NCI-H128 (cell line): ENCODE data around the gene ARHGAP6.

Experiments used
- DNase-seq: peaks from one replicate; lab custom pipeline; 2025; ENCODE audit not compliant: unreplicated experiment; lab: John Stamatoyannopoulos, UW

Gene ARHGAP6

DNA sequence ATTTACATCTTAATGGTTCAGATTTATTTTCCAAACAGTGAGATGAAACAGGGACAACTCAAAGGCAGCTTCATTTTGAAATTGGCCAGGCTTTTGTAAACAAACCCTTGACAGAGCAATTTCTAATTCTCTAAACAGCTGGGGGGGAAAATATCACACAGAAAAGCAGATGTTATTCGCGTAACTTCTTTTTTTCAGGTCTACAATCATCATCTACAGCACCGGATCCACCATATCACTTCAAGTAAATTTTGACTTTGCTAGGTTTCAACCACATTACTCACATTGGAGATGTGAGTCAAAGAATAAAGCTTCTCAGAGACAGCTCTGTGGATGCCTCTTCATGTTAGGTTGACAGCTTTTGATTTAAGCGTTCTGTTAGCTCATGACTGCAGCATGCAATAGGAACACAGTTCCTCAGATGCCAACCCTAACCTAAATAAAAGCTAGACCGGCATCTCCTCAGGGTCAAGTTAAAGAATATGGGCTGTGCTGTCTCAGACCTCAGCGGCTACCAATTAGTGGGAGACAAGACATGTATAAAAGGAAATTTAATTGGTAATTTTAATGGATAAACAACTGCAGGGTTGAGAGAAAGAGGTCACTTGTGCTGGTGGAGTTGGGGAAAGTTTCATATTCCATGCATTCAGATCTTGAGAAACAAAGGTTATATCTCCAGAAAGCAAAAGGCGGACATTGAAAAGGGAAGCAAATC, 345.8 kb downstream of the ARHGAP6 start:
- no peak for DNase-seq

DNA sequence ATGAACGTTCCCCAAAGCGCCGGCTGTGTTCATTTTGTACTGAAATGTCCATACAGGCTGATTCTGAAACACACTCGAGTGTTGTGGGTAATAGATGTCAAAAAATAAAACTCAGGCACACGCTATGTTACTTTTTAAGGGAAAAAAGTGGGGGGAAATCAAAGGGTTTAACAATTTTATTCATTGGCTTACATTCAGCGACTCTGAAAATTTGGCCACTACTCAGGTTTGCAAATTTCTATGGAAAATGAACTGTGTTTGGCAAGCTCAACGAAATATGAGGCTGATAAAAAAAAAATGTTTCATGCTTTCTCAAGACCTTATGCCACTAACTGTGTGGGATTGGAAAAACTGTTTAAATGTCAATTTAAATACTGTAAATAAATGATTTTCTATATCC, 354.0 kb downstream of the ARHGAP6 start:
- no peak for DNase-seq

DNA sequence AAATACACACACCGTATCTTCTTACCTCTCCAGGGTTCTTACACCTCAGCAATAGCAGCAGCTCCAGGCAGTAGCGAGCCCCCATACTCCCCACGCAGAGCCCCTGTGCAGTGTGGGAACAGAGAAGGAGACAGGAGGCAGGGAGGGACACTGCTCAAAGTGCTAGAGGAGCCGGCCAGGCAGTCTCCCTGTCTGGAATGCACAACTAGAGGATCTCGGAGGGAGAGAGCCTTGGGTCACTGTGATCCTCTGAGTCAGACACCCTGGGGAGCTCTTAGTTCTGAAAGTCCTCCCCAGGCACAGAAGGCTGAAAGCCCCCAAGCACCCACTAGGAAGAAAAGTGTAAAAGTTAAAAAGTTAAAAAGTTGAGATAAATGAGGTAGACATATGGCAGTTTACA, 356.5 kb downstream of the ARHGAP6 start:
- DNase-seq = no peak

DNA sequence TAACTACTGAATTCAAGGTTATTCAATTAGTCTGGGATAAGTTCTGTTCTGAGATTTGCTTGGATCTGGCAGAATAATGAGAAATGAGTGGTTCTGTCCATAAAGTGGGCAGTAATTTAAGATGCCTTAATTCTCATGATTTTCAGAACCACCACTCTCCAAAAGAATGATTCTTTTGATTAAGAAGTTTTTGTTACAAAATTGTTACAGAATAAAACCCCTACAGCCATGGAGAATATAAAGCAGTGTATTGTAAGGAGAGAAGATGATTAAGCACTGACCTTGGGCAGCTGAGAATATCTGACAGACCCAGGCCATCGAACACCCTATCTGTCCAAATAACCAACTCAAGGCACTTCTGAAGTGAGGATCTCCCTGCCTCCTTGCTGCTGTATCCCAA, 360.1 kb downstream of the ARHGAP6 start:
- no peak for DNase-seq

DNA sequence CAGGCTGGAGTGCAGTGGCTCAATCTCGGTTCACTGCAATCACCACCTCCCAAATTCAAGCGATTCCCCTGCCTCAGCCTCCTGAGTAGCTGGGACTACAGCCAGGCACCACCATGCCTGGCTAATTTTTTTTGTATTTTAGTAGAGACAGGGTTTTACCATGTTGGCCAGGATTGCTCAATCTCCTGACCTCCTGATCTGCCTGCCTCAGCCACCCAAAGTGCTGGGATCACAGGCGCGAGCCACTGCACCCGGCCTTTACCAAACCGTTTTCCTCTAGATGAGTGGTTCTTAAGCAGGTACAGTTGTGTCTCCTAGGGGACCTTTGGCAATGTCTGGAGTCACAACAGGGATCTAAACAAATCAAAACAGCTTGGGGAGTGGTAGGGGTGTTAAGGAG, 360.9 kb downstream of the ARHGAP6 start:
- no peak for DNase-seq

DNA sequence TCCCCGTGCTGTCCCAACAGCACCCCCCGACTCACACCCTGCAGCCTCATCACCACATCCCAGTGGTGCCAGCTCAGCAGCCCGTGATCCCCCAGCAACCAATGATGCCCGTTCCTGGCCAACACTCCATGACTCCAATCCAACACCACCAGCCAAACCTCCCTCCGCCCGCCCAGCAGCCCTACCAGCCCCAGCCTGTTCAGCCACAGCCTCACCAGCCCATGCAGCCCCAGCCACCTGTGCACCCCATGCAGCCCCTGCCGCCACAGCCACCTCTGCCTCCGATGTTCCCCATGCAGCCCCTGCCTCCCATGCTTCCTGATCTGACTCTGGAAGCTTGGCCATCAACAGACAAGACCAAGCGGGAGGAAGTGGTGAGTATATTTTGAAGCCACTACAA, 367.1 kb downstream of the ARHGAP6 start:
- no peak for DNase-seq

DNA sequence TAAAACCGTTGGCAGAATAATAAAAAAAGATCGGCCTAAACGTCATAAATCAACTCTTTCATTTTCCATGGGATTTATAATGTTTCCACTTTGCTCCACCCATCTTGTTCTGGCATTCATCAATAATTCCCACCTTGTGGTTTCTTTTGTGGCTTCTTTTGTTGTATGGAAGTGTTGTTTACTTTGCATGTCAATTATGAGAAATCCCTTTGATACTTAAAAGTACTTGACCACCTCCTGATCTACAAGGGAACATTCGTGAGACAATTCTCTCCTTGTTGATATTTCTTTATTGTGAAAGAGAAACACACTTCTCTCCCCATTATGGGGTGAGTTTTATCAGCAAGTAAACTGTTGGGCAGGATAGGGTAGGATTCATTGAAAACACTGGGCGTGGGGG, 369.7 kb downstream of the ARHGAP6 start:
- DNase-seq = no peak

DNA sequence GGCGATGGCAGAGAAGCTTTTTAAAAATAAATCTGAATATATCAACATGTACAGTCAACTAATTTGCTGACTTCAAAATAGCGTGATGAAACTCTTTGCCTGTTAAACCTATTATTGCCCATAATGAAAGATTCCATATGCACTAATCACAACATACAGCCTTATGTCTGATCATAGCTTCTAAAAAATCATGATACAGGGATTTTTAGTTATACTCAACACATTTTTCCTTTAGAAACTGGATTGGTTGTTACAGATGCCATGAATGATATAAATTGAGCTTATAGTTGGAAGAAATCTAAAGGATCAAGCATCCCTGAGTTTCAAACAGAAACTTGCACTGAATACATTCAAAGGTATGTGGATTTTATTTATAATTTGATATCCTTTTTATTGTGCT, 372.6 kb downstream of the ARHGAP6 start, which contains the start of gene AMELX:
Gene AMELX, plus strand, starts transcription at position 301 of the 400 bp plus-strand sequence. CDS start 1,376 bp downstream, outside the sequence.
- no peak for DNase-seq

DNA sequence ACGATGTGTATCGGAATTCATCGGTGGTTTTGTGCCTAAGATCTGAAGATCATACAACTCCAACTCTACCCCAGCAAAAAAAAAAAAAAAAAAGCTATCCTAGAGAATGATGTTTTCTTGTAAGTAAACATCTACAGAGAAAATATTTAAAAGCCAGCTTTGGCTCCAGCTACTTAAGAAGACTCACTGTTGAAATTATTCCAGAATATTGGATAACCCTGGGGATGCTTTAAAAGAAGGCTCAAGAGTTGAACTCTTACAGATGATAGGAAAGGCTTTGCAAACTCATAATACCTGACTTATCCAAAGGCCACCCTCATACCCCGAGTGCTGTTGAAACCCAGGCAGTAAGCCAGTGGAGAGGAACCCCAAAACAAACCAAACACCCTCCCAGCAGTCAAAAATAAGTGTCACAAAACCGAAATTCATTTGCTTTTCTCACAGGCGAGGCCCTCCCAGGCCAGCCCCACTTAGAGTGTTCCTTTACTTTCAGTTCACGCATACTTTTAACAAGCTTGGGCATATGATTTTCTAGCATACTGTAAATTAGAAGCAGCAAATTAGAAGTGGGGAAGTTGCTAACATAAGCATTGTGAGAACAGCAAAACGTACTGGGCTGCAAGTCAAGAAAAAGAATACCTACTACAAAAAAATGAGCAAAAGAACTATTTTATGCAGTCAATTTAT, 375.2 kb downstream of the ARHGAP6 start:
- no peak for DNase-seq

DNA sequence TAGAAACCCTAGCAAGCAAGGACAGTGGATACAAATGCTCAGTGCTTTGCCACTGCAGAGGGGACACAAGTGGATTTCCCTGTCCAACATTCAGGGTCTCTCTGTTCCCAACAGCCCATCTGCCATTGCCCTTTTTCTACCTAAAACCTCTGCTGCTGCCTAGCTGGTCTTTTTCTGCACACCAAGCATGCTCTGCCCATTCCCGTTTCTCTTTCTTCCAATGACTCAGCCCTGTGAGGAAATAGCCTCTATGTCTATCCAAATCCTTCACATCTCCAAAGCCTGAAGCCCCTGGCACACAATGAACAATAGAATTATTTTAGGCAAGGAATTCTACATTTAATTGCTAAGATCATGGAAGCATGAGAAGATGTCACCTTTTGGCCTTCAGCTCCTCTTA, 378.2 kb downstream of the ARHGAP6 start:
- no peak for DNase-seq

DNA sequence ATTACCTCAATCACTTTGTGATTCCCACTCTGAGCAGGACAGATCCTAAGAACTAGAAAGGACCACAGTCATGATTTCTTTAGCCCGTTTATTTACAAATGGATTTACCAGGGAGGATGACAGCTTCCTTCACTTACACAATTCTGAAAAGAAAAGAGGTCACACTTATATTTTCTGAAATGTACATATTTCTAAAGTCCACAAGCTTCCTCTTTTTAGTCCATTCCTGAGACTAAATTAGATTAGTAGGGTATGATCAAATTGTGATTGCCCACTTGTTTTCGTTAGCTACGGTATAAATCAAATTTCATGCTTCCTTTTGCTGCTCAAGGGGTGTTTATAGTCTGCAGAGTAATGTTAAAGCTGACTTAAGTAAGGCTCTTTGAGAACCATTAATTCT, 380.1 kb downstream of the ARHGAP6 start:
- no peak for DNase-seq

DNA sequence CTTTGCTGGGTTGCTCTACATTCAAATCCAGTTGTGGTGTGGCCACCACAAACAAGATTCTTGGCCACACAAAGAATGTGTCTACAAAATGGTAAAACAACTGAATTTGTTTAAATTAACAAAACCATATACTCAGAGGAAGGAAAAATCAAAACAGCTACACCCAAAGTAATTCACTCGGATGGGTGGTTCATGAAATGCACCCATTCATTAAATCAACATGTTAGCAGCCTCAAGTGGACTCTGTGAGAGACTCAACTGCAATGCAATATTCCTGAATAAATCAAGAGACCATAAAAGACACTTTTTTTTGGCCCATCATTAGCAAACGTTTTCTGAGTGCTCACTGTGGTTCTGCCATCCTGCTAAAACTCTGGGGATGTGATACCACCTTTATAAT, 383.7 kb downstream of the ARHGAP6 start:
- DNase-seq = no peak

DNA sequence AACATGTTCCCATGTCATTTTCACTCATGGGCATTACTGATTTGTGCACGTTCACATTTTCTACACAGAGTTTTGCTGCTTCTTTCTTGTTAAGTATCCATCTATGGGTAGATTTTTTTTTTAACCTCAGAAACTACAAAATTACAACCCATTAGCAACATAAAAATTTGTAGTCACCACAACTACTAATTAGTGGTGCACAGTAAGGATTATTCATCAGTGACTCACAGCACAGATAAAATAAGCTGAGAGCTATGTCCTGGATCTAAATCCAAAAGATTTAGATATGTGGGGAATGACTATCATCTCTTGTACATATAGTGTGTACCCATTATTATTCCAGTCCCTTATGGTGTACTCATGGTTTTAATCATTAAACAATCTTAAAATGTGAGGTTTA, 392.2 kb downstream of the ARHGAP6 start:
- no peak for DNase-seq

DNA sequence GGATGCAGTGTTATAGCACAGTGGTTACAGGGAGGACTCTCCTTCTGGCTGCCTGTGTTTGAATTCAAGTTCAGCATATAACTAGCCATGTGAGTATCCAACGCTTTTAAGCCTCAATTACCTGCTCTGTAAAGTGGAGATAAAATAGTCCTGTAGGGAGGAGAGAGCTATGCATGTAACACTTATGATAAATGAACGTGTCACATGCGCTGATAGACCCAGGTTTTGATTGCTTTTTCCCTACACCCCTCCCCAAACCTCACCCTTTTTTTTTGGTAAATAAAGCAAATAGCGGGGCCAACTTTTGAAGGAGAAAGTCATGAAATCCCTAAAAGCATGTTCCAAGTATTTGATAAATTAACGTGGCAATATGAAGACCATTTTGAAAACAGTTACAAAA, 392.9 kb downstream of the ARHGAP6 start:
- DNase-seq = no peak

DNA sequence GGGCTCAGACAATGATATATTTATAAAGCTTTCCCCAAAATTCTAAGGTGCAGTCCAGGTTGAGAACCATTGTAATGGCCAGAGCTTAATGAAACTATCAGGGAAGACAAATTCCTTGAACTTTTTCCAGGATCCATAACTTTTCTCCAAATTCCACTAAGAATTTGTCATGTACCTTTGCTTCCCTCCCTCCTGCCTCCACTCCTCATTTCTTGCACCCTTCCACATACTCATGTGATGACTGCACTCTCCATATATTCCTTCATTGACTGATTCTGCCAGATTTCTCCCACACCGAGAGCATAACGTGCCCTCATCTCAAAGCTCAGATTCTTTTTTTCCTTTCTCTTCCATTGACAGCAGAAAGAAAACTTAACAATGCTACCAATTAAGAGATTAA, 393.4 kb downstream of the ARHGAP6 start:
- no peak for DNase-seq

DNA sequence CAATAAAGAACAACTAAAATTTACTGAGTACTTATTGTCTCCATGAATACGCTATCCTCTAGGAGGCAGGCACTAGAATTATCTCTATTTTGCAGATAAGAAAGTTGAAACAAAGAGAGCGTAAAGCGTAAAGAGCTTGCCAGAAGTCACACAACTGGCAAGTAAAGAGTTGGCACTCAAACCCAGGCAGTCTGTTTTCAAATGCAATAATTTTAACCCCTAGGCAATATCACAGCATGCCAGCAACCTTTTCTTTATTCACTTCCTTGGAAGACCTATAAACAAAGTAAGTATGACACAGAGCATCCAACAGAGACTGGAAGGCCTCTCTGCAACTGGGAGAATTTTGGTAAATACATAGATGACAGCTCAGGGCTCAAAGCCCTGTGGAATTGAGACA, 395.7 kb downstream of the ARHGAP6 start:
- no peak for DNase-seq

DNA sequence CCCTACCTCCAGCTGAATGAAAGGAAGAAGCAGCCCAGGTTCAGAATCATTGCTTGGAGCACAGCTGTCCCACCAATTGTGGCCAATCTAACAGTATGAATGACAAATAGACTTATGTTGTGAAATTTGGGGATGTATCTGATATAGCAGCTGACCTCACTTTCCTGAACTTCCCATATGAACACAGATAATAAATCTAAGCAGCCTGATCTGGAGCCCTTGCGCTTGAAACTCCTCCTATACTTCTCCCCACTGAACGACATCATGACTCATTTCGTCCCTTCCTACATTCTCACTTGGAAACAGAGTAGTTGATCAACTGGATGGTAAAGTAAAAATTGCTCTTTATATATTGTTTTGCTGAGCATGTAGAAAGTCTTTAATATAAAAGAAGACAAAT, 396.7 kb downstream of the ARHGAP6 start:
- no peak for DNase-seq

DNA sequence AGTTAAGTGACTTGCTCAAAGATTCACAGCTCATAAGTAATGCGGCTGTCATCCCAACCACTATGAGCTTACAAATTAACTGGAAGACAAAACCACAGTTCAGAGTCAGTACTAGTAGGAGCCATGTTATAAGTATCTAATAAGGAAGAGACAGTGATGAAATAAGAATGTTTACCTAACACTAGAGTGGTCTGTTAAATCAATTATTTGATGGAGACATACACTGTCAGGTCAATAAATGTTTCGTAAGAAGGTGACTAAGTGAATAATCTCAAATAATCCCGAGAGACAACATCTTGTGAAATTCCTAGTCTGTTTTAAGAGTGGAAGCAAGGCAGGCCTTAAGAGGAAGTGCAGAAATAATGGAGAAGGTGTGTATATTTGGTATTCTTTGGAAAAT, 398.3 kb downstream of the ARHGAP6 start:
- no peak for DNase-seq

DNA sequence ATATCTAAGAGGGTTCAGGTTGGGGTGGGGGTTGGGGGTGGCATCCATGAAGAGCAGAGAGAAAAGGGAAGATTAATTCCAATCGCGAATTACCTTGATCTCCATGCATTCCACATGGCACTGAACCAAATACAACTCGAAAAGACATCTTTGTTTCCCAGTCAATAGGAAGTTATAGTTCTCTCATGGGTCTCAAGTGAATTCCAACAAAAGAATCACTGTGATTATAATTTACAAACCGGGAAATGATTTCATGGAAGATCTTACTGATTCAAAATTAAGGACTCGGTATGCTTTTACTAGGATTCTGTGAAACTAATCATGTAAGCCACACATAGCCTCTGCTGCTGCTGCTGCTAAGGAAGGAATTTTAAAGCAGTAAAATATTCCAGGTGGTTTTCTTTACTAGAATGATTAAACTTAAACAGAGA, 399.1 kb downstream of the ARHGAP6 start:
- no peak for DNase-seq

DNA sequence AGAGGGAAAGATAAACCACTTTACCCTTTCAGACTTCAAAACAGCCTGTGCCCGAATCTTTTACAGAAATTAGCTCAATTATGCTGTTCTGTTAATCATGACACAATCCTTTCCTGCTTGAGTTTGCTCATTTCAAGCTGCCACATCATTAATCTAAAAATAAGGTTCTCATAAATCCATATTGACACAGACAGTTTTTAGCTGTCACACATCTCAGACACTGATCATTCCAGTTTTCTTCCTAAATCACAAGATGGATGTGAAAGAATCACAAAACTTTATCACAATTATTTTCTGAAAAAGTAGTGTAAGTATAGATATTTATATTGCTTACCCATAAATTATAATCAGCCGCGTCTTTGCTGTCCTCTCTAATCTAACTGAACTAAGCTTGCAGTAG, 400.4 kb downstream of the ARHGAP6 start:
- DNase-seq = no peak

DNA sequence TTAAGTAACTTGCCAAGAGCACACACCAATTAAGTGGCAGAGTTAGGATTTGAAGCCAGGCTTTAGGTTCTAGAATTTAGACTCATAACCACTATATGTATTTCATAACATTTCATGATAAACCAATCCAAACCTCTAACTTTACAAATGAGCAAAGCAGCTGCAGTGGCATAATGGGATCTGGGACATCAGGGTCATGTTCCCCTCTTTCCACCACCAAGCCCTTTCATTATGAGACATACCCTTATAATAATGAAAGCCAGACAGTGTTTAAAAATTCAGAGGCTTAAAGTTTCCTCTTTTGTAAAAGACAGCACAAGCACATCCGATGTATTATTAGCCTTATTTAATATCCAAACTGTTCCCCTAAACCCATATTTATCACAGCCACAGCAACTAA, 400.8 kb downstream of the ARHGAP6 start:
- DNase-seq = no peak

DNA sequence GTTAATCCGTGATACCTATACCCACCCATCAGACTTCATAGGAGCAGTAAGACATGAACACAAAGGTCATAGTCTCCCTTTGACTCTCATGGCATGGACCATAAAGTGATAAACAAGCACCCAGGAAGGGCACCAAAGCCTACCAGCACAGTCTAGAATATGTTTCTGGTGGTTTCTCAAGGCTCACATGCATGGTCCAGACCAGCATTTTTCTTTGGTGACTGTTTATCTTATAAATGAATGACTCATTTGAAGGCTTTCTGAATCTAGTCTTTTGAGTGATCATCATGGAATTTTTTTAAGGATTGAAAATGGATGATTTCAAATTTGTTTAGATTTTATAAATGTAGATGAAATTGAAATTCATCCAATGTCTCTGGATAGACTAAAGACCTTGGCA, 404.5 kb downstream of the ARHGAP6 start:
- no peak for DNase-seq

DNA sequence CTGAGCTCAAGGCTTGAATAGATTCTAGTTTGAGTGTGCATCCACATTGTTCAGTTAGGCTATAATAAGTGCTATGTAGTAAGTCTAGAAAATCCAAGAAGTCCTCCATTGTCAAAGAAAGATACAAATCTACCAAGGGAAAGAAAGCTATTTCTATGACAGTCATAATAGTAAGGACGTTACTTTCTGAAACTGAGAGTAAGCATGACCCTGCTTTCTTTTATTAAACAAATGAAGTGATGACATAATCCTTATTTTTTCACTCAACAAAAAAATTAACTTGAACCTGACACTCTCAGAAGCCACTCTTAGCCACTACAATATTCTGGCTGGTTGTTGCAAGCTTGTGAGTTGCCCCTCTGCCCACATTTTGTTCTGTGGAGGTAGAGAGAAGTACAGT, 406.3 kb downstream of the ARHGAP6 start:
- no peak for DNase-seq
